NCI-H146 treated with DMSO at 0.1 percent for 48 hours (cell line): ENCODE results near the gene PINK1.
A peak's percentile ranks its signal among the peaks of the same experiment; 100 is the strongest.

Experiments
- DNase-seq: peaks from one replicate; lab custom pipeline; 2025; ENCODE audit not compliant: unreplicated experiment; lab: John Stamatoyannopoulos, UW

Gene PINK1

DNA sequence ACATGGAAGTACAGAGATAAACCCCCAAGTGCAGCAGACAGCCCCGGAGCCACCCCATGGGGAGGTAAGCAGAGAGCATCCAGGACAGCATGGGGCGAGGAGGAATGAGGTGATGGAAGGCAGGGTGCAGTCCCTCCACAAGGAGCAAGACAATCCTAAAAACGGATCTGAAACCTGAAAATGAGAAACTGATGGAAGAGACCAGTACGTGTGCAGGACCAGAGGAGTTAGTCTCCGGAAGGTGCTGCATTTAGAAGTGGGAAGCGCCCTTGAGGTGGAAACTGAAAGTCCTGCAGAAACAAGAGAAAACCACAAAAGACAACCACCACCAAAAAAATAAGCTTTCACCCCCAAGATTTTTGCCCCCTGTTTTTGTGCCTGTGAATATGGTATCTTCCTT lies 45.3 kb downstream of the PINK1 start:
- no peak for DNase-seq

DNA sequence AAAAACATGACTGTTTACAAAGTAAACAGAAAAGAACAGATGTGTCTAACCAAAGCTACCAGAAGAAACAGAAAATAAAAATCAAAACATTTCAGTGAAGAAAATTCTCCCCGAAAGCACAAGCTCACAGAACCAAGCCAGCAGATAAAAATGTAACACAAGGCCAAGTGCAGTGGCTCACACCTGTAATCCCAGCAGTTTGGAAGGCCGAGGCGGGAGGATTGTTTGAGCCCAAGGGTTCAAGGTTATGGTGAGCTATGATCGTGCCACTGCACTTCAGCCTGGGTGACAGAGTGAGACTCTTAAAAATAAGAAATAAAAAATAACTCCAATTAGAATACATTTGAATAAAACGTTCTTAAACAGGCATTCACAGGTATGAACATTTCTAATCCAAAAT lies 47.0 kb downstream of the PINK1 start:
- DNase-seq: no peak

- no peak for DNase-seq
Measured at GRCh38 chr1:20681999-20682398, 48.7 kb downstream of the PINK1 start.

DNA sequence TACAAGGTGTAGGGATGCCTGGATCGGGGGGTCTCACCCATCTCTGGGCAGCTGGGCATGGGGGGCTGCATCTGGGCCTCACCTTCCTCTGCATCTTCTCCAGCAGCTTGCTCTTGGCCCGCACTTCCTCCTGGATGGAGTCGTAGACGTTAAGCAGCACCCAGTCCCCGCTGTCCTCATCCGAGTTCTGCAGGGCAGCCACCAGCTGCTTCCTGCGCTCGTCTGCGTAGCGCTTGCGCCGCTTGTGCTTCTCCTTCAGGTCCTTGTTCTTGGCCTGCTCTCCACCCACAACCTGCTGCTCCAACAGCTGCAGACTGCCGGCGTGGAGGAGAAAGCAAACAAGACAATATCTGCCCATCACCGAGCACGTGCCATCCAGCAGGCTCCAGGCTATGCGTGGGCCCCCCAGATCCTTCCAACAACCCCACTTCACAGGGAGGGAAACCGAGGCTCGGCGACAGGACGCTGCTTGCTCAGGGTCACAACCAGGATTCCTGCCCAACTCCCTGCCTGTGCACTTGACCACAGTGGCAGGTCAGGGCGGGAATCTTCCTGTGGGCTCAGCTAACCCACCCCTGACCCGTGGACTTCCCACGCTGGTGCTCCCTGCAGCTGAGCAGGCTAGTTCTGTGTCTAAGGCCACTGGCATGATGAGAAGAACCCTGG lies 49.4 kb downstream of the PINK1 start:
- no peak for DNase-seq

DNA sequence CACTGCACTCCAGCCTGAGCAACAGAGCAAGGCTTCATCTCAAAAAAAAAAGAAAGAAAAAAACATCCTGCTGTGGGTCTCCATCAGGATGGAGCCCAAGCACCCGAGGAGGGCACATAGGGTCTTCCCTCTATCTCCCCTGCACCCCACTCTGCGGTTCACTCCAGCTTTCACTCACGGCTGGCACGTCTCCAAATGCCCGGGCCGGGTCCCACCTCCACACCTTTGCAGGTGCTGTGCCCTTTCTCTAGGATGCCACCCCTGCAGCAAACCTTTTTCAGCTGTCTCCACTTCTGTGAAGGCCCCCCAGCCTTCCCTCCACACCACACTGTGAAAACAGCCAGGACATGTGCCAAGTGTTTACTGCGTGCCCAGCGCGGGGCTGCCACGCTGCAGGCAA lies 50.4 kb downstream of the PINK1 start:
- no peak for DNase-seq

DNA sequence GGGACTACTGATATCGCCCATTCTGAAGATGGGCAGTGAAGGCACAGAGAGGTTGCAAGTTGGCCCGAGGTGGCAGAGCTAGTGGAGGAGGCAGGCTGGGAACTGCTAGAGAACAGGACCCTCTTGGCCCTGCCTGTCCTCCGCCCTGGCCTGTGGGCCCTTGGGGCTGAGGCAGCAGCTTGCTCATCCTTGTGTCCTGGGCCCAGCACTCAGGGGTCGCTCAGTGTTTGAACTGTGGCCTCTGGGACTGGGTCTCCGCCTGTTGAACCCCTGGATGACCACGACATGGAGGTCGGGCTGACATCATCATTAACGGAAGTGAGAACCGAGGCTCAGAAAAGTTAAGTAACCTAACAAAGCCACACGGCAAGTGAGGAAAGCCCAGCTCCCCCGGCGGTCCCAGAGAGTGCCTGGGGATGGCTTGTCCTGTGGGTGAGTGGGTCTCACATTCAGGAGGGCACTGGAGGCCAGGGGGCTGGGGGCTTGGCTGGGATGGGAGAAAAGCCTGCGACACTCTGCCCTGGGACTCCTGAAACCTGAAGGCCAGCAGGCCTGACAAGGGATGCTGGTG lies 50.9 kb downstream of the PINK1 start:
- DNase-seq: no peak

DNA sequence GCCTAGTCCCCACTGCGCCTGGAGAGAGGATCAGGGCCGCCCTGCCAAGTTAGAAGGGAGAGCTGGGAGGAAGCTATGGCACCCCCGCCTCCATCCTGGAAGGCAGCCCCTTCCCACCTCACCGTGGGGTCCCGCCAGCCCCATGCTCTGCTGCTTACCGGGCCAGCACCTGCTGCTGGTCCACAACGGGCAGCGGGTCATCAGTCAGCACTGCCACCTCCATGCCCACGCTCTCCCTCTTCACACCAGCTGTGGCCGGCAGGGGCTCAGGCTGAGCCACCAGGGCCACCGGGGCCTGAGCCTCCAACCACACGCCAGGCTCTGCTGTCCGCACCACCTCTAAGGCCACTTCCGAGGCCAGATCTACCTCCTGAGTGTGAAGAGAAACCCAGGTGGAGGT lies 51.4 kb downstream of the PINK1 start:
- DNase-seq: no peak

DNA sequence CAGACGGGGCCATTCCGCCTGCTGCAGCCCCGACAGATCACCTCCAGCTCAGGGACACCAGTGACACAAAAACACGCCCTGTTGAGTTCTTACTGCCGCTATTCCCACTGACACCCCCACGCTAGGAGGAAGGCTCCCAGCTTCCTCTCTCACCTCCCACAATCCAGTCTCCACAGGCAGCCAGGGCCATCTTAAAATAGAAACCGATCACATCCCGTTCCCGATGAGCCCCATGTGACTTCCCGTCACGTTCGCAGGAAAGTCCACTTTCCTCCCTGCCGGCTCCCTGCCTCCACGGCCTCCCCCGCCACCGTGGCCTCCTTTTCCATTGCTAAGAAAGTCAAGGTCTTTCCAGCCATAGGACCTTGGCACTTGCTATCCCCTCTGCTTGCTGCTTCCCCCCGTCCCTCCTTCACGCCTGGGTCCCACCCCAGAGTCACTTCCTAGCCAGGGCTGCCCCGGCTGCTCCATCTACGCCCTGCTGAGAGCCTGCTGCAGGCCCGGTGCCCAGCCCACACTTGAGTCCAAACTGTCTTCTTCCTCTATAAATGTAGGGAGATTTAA lies 51.9 kb downstream of the PINK1 start:
- no peak for DNase-seq

- no peak for DNase-seq
Measured at GRCh38 chr1:20685741-20686140, 52.5 kb downstream of the PINK1 start.

GRCh38 chr1:20686883-20687725 lies 53.8 kb downstream of the PINK1 start:
- no peak for DNase-seq

DNA sequence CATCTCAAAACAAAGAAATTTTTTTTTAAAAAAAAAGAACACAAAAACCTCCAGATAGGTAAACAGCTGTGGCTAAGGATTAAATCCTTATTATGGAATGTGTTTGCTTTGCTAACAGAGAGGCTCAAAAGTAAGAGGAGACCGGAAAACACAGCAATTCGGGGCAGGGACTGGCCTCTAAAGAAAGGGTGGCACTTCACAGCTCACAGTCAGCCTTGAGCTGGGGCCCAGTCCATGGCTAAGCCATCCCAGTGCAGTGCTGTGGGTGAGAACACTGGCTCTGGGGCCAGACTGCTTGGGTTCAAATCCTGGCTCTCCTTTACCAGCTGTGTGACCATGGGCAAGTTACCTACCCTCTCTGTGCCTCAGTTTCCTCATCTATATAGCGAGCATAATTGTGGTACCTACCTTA lies 56.4 kb downstream of the PINK1 start:
- no peak for DNase-seq

DNA sequence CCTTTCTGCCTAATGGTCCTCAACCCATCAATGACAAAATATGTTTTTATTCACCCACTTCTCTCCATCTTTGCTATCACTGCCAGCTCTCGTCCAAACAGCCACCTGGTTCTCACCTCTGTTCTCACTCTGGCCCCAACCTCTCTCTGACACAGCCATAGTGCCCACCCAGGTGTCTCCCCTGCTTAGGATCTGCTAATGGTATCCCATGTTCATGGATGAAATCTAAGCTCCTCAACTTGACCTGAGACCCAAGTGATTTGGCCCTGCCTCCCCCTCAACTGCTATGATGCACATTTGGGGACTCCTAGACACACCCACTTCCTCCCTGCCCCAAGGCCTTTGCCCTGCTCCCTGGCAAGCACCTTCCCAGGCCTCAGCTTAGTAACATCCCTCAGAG lies 58.6 kb downstream of the PINK1 start:
- no peak for DNase-seq

DNA sequence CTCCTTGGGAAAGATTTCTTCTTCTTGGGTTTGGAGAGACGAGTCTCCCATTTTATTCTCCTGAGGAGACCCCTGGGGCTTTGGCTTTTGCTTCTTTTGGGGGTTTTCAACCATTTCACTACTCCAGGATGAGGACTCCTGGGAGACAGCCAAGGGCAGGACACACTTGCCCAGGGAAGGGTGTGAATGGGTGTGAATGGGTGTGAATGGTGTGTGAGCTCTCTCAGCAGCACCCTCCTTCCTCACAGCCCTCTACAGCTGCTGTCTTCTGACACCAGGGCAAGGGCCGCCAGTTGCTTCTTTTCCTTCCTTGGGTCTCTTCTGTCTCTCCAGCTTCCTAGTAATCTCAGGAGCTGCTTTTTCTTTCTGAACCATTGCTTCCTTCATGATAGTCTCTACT lies 60.4 kb downstream of the PINK1 start:
- DNase-seq: no peak

- DNase-seq: no peak
Measured at GRCh38 chr1:20695515-20695914, 62.3 kb downstream of the PINK1 start.

- peak; percentile 57 for DNase-seq
Measured at GRCh38 chr1:20696397-20697333, 63.4 kb downstream of the PINK1 start.

DNA sequence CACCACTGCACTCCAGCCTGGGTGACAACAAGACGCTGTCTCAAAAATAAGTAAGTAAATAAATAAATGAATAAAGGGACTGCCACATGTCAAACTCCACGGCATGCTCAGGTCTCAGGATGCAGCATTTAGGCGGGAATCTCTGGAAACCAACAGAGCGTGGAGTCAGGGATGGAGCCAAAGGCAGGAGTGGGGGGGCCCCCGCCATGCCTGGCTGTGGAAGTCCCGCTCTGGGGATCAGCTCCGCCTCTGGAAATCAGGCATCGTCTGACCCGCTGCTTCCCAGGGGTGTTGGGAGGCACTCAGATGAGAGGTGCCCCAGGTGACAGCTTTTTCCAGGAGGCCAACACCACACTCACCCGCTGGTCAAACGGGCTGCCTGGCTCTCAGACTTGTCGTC lies 64.3 kb downstream of the PINK1 start:
- DNase-seq: no peak

GRCh38 chr1:20698195-20698910 lies 65.1 kb downstream of the PINK1 start:
- DNase-seq: no peak

GRCh38 chr1:20699558-20699957 lies 66.3 kb downstream of the PINK1 start:
- no peak for DNase-seq

- no peak for DNase-seq
Measured at GRCh38 chr1:20700636-20701215, 67.5 kb downstream of the PINK1 start.
